H7 (cell line): ENCODE results near the gene CD6. TPM values are rescaled to one million over a fixed set of nuclear protein-coding genes. Genes with fewer than 3 reads are reported as not detected.

Source experiments
- DNase-seq: peaks from one replicate; pipeline ENCODE4 v3.0.0; 2012
- H3K27me3 ChIP-seq: 2 replicates; pipeline ENCODE4 v1.6.0; 2011; ENCODE audit warnings: mild to moderate bottlenecking, low read length; ENCODE audit not compliant: control insufficient read depth, insufficient read depth
- H3K36me3 ChIP-seq: replicated peaks from 2 replicates; pipeline ENCODE4 v1.5.1; 2011; ENCODE audit warnings: low read length; ENCODE audit not compliant: control insufficient read depth, insufficient read depth
- H3K4me3 ChIP-seq: 2 replicates; pipeline ENCODE4 v1.5.1; 2011; ENCODE audit warnings: low read depth, mild to moderate bottlenecking, control low read depth, low read length, moderate library complexity; ENCODE audit not compliant: insufficient read depth
- total RNA-seq: library from RNA; depleted of rRNA; stranded (reverse); fragments of >200 nt; shearing (Covaris generic); gene quantifications from 2 replicates; pipeline ENCODE4 v1.2.3, GENCODE V29; 2014

CD6 gene
- total RNA-seq, 1 experiment from 2014 or later: not detected

GRCh38 chr11:61042961-61043540 lies 71.6 kb downstream of the CD6 start:
- Histone ChIP-seq H3K36me3 (no peaks in the 10 kb centered on the region), H3K4me3 (no peak overlapping the region), H3K27me3 (peaks cover 2% of the 10 kb centered on the region; the same call in 1 of the 2 replicates)
- DNase-seq: no peak

- H3K4me3 ChIP-seq: no peak overlapping the region
- peaks cover 2% of the 10 kb centered on the region; the same call in 1 of the 2 replicates for H3K27me3 ChIP-seq
- H3K36me3 ChIP-seq: no peaks in the 10 kb centered on the region
- DNase-seq: no peak
Observed at GRCh38 chr11:61045271-61045670, 73.8 kb downstream of the CD6 start.

- Histone ChIP-seq H3K4me3 (no peak overlapping the region), H3K27me3 (peaks cover 2% of the 10 kb centered on the region; the same call in 1 of the 2 replicates), H3K36me3 (no peaks in the 10 kb centered on the region)
- no peak for DNase-seq
Observed at GRCh38 chr11:61046833-61047232, 75.4 kb downstream of the CD6 start.

GRCh38 chr11:61048368-61049062 lies 77.0 kb downstream of the CD6 start:
- H3K4me3 ChIP-seq: no peak overlapping the region
- peaks cover 2% of the 10 kb centered on the region; the same call in 1 of the 2 replicates for H3K27me3 ChIP-seq
- no peak for DNase-seq
- no peaks in the 10 kb centered on the region for H3K36me3 ChIP-seq

- Histone ChIP-seq H3K36me3 (no peaks in the 10 kb centered on the region), H3K27me3 (peaks cover 2% of the 10 kb centered on the region; the same call in 1 of the 2 replicates), H3K4me3 (no peak overlapping the region)
- no peak for DNase-seq
Observed at GRCh38 chr11:61049063-61049377, 77.5 kb downstream of the CD6 start.

- H3K4me3 ChIP-seq: no peak overlapping the region
- DNase-seq: no peak
- peaks cover 2% of the 10 kb centered on the region; the same call in 1 of the 2 replicates for H3K27me3 ChIP-seq
- H3K36me3 ChIP-seq: no peaks in the 10 kb centered on the region
Observed at GRCh38 chr11:61049859-61050258, 78.4 kb downstream of the CD6 start.

- Histone ChIP-seq H3K27me3 (no peaks in the 10 kb centered on the region), H3K36me3 (no peaks in the 10 kb centered on the region), H3K4me3 (no peak overlapping the region)
- no peak for DNase-seq
Observed at GRCh38 chr11:61052182-61052972, 80.9 kb downstream of the CD6 start.

GRCh38 chr11:61053191-61053590 lies 81.7 kb downstream of the CD6 start:
- Histone ChIP-seq H3K36me3 (no peaks in the 10 kb centered on the region), H3K4me3 (no peak overlapping the region), H3K27me3 (no peaks in the 10 kb centered on the region)
- DNase-seq: no peak

GRCh38 chr11:61054513-61054912 lies 83.0 kb downstream of the CD6 start:
- Histone ChIP-seq H3K36me3 (no peaks in the 10 kb centered on the region), H3K4me3 (no peak overlapping the region), H3K27me3 (no peaks in the 10 kb centered on the region)
- DNase-seq: no peak

GRCh38 chr11:61054927-61055562 lies 83.6 kb downstream of the CD6 start:
- no peak for DNase-seq

GRCh38 chr11:61055776-61056175 lies 84.3 kb downstream of the CD6 start:
- Histone ChIP-seq H3K4me3 (no peak overlapping the region), H3K27me3 (no peaks in the 10 kb centered on the region), H3K36me3 (no peaks in the 10 kb centered on the region)
- DNase-seq: no peak

More at GRCh38 chr11:61054927-61055562, 83.6 kb downstream of the CD6 start:
- Histone ChIP-seq H3K27me3 (no peaks in the 10 kb centered on the region), H3K36me3 (no peaks in the 10 kb centered on the region), H3K4me3 (no peak overlapping the region)

GRCh38 chr11:61056571-61056970 lies 85.1 kb downstream of the CD6 start:
- H3K36me3 ChIP-seq: no peaks in the 10 kb centered on the region
- H3K4me3 ChIP-seq: no peak overlapping the region
- no peak for DNase-seq
- no peaks in the 10 kb centered on the region for H3K27me3 ChIP-seq

GRCh38 chr11:61056981-61057380 lies 85.5 kb downstream of the CD6 start:
- no peak for DNase-seq
- Histone ChIP-seq H3K36me3 (no peaks in the 10 kb centered on the region), H3K4me3 (no peak overlapping the region), H3K27me3 (no peaks in the 10 kb centered on the region)

- H3K36me3 ChIP-seq: no peaks in the 10 kb centered on the region
- no peak overlapping the region for H3K4me3 ChIP-seq
- DNase-seq: no peak
- H3K27me3 ChIP-seq: no peaks in the 10 kb centered on the region
Observed at GRCh38 chr11:61057615-61058014, 86.1 kb downstream of the CD6 start.
